ENCODE results near the gene GPATCH8.
"Not testable (repeated sequence)": the region's sequence is repeated elsewhere in the genome, so short reads cannot be mapped to it uniquely, and the experiment has no call there.

Gene GPATCH8

GRCh38 chr17:44503147-44504029, at the start of gene GPATCH8:
Gene GPATCH8 (minus strand): TSS chr17:44503406. CDS start chr17:44503370, 36 bp downstream.
- DNase-seq = peak; percentile 98

- DNase-seq = no peak
These were observed 49.2 kb upstream of the GPATCH8 start for GRCh38 chr17:44552361-44552760.

GRCh38 chr17:44549686-44550085, 46.5 kb upstream of the GPATCH8 start:
- no peak for DNase-seq

GRCh38 chr17:44548376-44549230, 45.4 kb upstream of the GPATCH8 start:
- no peak for DNase-seq

GRCh38 chr17:44547625-44548267, 44.5 kb upstream of the GPATCH8 start:
- DNase-seq = no peak

GRCh38 chr17:44546671-44547606, 43.7 kb upstream of the GPATCH8 start:
- DNase-seq = no peak

GRCh38 chr17:44543905-44544523, 40.8 kb upstream of the GPATCH8 start:
- no peak for DNase-seq

GRCh38 chr17:44543213-44543904, 40.2 kb upstream of the GPATCH8 start:
- DNase-seq = no peak

GRCh38 chr17:44541884-44542581, 38.8 kb upstream of the GPATCH8 start:
- DNase-seq = no peak

- DNase-seq = no peak
These were observed 37.3 kb upstream of the GPATCH8 start for GRCh38 chr17:44540246-44541084.

- no peak for DNase-seq
These were observed 36.5 kb upstream of the GPATCH8 start for GRCh38 chr17:44539673-44540072.

- DNase-seq = not testable (repeated sequence)
These were observed 34.7 kb upstream of the GPATCH8 start for GRCh38 chr17:44537922-44538321.

- no peak for DNase-seq
These were observed 33.1 kb upstream of the GPATCH8 start for GRCh38 chr17:44536090-44536953.

GRCh38 chr17:44533533-44534246, 30.5 kb upstream of the GPATCH8 start:
- DNase-seq = peak; percentile 86

- DNase-seq = no peak
These were observed 27.8 kb upstream of the GPATCH8 start for GRCh38 chr17:44530896-44531418.

- no peak for DNase-seq
These were observed 26.7 kb upstream of the GPATCH8 start for GRCh38 chr17:44529864-44530263.

- no peak for DNase-seq
These were observed 24.7 kb upstream of the GPATCH8 start for GRCh38 chr17:44527954-44528353.

All from NCI-H774 (cell line).